Tibial artery (tissue), 4 donors: ENCODE results near the gene KAT2B.

Experiments
- DNase-seq, 2 donors: peaks; one replicate each; pipeline ENCODE4 v3.0.0-alpha.2; 2019
- H3K27ac ChIP-seq, 2 donors: fragments of 200-600 bp; sonication (generic) in 1 of 2; 1 replicate in 1 of 2; 2 replicates in 1 of 2; pipeline ENCODE4 v1.5.1; 2018 to 2019; ENCODE audit warnings: mild to moderate bottlenecking in 1 of 2
- H3K27me3 ChIP-seq, 2 donors: fragments of 200-600 bp; sonication (generic) in 1 of 2; one replicate each; pipeline versions ENCODE4 v1.5.1 to v1.6.0; 2016 to 2019
- H3K36me3 ChIP-seq, 3 donors: fragments of 200-600 bp; sonication (generic) in 2 of 3; one replicate each; pipeline ENCODE4 v1.5.1; 2016 to 2019; ENCODE audit warnings: mild to moderate bottlenecking in 2 of 3
- H3K4me1 ChIP-seq, 4 donors: fragments of 200-600 bp; sonication (generic) in 2 of 4; 1 replicate in 3 of 4; 2 replicates in 1 of 4; pipeline ENCODE4 v1.5.1; 2016 to 2019
- H3K4me3 ChIP-seq, 2 donors: fragments of 200-600 bp; sonication (generic) in 1 of 2; 1 replicate in 1 of 2; 2 replicates in 1 of 2; pipeline ENCODE4 v1.5.1; 2018 to 2019; ENCODE audit warnings: mild to moderate bottlenecking in 2 of 2
- H3K9me3 ChIP-seq, 3 donors: fragments of 200-600 bp; sonication (generic) in 1 of 3; one replicate each; pipeline ENCODE4 v1.5.1; 2016 to 2019
- intact Hi-C: fragments of 100-400 bp; cut with DNase I; formaldehyde crosslinking; loops from one replicate; pipeline ENCODE4 v1.15.0; 2023; ENCODE audit warnings: low total_unique reads
- TF ChIP-seq, protein P1 (sequence below), 2 experiments: fragments of 200-600 bp in 1 of 2; fragments of 450-650 bp in 1 of 2; IDR thresholded peaks; one replicate each; pipeline ENCODE4 v1.5.1; 2017 to 2019; ENCODE audit warnings: antibody characterized with exemption in 2 of 2, mild to moderate bottlenecking in 1 of 2, moderate library complexity in 1 of 2

KAT2B gene

DNA sequence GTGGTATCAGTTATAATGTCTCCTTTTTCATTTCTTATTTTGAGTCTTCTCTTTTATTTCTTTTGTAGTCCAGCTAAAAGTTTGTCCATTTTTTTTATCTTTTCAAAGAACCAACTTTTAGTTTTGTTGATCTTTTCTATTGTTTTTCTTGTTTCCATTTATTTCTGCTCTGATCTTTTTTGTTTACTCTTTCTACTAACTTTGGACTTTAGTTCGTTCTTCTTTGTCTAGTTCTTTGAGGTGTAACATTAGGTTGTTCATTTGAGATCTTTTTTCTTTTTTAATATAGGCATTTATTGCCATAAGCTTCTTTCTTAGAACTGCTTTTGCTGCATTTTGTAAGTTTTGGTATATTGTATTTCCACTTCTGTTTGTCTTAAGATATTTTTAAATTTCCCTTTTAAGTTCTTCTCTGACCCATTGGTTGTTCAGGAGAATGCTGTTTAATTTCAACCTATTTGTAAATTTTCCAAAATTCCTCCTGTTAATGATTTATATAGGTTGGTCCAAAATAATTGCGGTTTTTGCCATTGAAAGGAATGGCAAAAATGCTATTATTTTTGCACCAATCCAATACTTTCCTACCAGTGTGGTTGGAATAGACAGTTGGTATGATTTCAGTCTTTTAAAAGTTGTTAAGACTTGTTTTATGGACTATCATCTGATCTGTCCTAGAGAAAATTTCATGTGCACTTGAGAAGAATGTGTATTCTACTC lies 51.2 kb downstream of the KAT2B start:
- TF ChIP-seq, protein P1, sequence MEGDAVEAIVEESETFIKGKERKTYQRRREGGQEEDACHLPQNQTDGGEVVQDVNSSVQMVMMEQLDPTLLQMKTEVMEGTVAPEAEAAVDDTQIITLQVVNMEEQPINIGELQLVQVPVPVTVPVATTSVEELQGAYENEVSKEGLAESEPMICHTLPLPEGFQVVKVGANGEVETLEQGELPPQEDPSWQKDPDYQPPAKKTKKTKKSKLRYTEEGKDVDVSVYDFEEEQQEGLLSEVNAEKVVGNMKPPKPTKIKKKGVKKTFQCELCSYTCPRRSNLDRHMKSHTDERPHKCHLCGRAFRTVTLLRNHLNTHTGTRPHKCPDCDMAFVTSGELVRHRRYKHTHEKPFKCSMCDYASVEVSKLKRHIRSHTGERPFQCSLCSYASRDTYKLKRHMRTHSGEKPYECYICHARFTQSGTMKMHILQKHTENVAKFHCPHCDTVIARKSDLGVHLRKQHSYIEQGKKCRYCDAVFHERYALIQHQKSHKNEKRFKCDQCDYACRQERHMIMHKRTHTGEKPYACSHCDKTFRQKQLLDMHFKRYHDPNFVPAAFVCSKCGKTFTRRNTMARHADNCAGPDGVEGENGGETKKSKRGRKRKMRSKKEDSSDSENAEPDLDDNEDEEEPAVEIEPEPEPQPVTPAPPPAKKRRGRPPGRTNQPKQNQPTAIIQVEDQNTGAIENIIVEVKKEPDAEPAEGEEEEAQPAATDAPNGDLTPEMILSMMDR (IDR thresholded peaks at IDR 0.05), result no peak
- H3K36me3 ChIP-seq, result peaks cover 7 to 14% (median 12%) of the 10 kb centered on the region in 3 donors
- H3K4me3 ChIP-seq, result no peak overlapping the region
- H3K27me3 ChIP-seq, result no peaks in the 10 kb centered on the region
- peaks cover 0 to 8% (median 7%) of the 10 kb centered on the region in 4 donors for H3K4me1 ChIP-seq
- H3K27ac ChIP-seq, result no peak overlapping the region
- peaks cover 0 to 6% (median 0%) of the 10 kb centered on the region in 3 donors for H3K9me3 ChIP-seq
- intact Hi-C loops, result loop anchor here (10.0 kb wide), 1 partner anchor 47 kb away; the partner anchor contains the start of gene KAT2B
- no peak for DNase-seq

DNA sequence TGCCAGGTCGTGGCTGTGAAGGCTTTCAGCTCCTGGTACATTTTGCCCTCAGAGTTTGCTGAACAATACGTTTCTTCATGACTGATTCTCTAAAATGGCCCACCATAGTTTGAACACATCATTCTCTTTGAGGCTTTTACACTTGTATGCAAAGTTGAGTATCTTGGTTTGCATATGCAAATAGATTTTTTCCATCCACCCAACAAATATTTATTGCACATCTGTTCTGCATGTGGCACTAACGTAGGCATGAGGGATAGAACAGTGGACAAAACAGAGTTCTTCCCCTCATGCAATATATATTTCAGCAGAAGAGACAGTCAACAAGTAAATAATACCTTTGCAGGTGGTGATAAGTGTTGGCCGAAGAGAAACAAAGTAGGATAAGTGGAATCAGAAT lies 55.2 kb downstream of the KAT2B start:
- H3K4me1 ChIP-seq, result peaks cover 0 to 44% (median 22%) of the 10 kb centered on the region in 4 donors
- no peaks in the 10 kb centered on the region for H3K27me3 ChIP-seq
- intact Hi-C loops, result loop anchor here (10.0 kb wide), 1 partner anchor 51 kb away; the partner anchor contains the start of gene KAT2B
- H3K4me3 ChIP-seq, result no peak overlapping the region
- TF ChIP-seq, protein P1 (IDR thresholded peaks at IDR 0.05), result no peak
- DNase-seq, result no peak
- H3K27ac ChIP-seq, result no peak overlapping the region
- peaks cover 0 to 5% (median 2%) of the 10 kb centered on the region in 3 donors for H3K36me3 ChIP-seq
- H3K9me3 ChIP-seq, result no peaks in the 10 kb centered on the region

DNA sequence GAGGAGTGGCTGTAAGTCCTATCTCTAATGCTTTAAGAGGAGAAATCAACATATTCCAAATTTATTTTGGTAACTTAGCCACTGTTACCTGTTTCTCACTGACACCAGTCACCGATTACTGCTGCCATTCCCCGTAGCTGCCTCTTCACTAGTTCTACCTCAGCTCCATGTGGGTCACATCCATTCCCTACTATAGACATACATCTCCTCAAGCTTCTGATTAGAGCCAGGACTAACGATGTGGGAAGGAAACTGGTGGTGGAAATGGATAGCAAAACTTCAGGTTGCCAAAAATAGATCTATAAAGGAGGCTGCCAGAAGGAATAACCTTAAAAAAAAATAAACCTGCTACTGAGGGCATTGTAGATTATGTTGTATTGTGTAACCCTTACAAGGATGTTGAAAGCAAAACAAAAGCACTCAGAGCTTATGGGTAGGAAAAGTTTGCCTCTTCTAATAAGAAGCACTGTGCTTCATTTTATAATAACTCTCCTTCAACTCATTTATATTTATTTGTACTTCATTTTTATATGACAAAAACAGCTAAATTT lies 56.0 kb downstream of the KAT2B start:
- H3K36me3 ChIP-seq, result peaks cover 0 to 5% (median 0%) of the 10 kb centered on the region in 3 donors
- no peak for DNase-seq
- intact Hi-C loops, result loop anchor here (10.0 kb wide), 1 partner anchor 51 kb away; the partner anchor contains the start of gene KAT2B
- H3K4me3 ChIP-seq, result no peak overlapping the region
- peaks cover 0 to 44% (median 22%) of the 10 kb centered on the region in 4 donors for H3K4me1 ChIP-seq
- no peaks in the 10 kb centered on the region for H3K9me3 ChIP-seq
- H3K27me3 ChIP-seq, result no peaks in the 10 kb centered on the region
- H3K27ac ChIP-seq, result peak overlapping the region in 1 of 2 donors; percentile 54
- TF ChIP-seq, protein P1 (IDR thresholded peaks at IDR 0.05), result no peak

DNA sequence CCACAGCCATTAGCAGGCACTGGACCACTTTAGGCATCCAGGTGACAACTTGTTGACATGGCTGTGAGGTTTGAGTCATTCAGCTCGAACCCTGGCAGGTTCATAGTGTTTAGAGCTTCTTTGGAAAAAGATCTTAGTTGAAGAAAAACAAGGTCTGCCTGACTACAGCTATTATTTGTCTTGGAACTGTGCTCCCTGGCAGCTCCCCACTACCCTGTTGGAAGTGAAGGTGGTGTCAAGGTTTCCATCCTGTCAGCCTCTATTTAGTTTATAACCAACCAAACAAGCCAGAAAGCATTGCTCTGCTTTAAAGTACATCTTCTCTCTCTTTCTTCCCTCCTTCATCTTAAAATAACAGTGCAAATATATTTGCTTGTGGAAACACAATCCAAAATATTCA lies 56.8 kb downstream of the KAT2B start:
- no peaks in the 10 kb centered on the region for H3K9me3 ChIP-seq
- H3K4me3 ChIP-seq, result no peak overlapping the region
- H3K4me1 ChIP-seq, result peaks cover 0 to 44% (median 22%) of the 10 kb centered on the region in 4 donors
- intact Hi-C loops, result loop anchor here (10.0 kb wide), 1 partner anchor 52 kb away; the partner anchor contains the start of gene KAT2B
- peaks cover 0 to 5% (median 0%) of the 10 kb centered on the region in 3 donors for H3K36me3 ChIP-seq
- no peak for DNase-seq
- peak overlapping the region; percentile 38 to 54 for H3K27ac ChIP-seq
- TF ChIP-seq, protein P1 (IDR thresholded peaks at IDR 0.05), result no peak
- H3K27me3 ChIP-seq, result no peaks in the 10 kb centered on the region

DNA sequence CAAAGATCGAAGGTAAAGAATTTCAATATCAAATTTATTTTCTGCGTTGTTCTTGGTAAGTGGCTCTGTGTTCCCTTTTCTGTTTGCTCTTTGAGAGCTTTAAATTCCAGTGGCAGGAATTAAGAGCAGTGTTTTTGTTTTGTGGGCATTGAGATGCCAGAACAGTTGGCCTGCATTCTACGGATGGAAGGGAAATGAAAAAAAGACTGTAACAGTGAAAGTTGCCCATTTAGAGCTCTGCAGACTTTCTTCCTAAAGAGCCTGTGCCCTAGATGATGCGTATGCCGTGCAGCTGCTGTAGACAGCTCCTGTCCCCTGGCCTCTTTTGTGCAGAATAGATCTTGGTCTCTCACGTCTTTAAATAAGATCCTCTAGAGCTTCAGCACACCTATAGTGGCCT lies 58.8 kb downstream of the KAT2B start:
- TF ChIP-seq, protein P1 (IDR thresholded peaks at IDR 0.05), result no peak
- peaks cover 0 to 5% (median 0%) of the 10 kb centered on the region in 3 donors for H3K36me3 ChIP-seq
- H3K9me3 ChIP-seq, result no peaks in the 10 kb centered on the region
- H3K27me3 ChIP-seq, result no peaks in the 10 kb centered on the region
- H3K4me3 ChIP-seq, result no peak overlapping the region
- DNase-seq, result no peak
- peaks cover 0 to 44% (median 22%) of the 10 kb centered on the region in 4 donors for H3K4me1 ChIP-seq
- intact Hi-C loops, result loop anchor here (10.0 kb wide), 1 partner anchor 54 kb away; the partner anchor contains the start of gene KAT2B
- peak overlapping the region; percentile 48 to 61 for H3K27ac ChIP-seq
